PC-9 (cell line): Measurements from ENCODE around the gene HABP2. TPM values are rescaled to one million over a fixed set of nuclear protein-coding genes. Genes with fewer than 3 reads are reported as not detected.

Experiments
- BruUV-seq: library from RNA; stranded (reverse); fragments of 400-500 nt; replicated peaks from 2 replicates; lab custom pipeline; 2021; lab: Mats Ljungman, UMichigan
- CTCF ChIA-PET: fragments of 300-600 bp; sonication (Branson Sonifier 250); formaldehyde crosslinking; loops from one replicate; lab custom pipeline; 2022; ENCODE audit warnings: antibody characterized with exemption; lab: Charles Lee
- POLR2A ChIA-PET: fragments of 300-600 bp; sonication (Branson Sonifier 250); formaldehyde crosslinking; loops from one replicate; lab custom pipeline; 2022; ENCODE audit warnings: antibody characterized with exemption; ENCODE audit not compliant: unreplicated experiment; lab: Charles Lee
- DNase-seq, 2 experiments: peaks; one replicate each; pipeline versions ENCODE4 v3.0.0 to v3.0.0-alpha.2; 2015 to 2022; ENCODE audit warnings: mixed read lengths in 1 of 2
- H2AFZ ChIP-seq: fragments of 200-600 bp; sonication (generic); 2 replicates; pipeline ENCODE4 v1.8.1; 2017; ENCODE audit warnings: antibody characterized with exemption
- H3F3A ChIP-seq: fragments of 200-600 bp; sonication (generic); 2 replicates; pipeline ENCODE4 v1.8.1; 2017; ENCODE audit warnings: antibody characterized with exemption, mild to moderate bottlenecking, low read depth; ENCODE audit not compliant: insufficient read depth
- H3K27ac ChIP-seq: fragments of 200-600 bp; sonication (generic); 2 replicates; pipeline ENCODE4 v1.6.1; 2016; ENCODE audit warnings: mixed run types
- H3K27me3 ChIP-seq: fragments of 200-600 bp; sonication (generic); 2 replicates; pipeline ENCODE4 v1.6.1; 2016; ENCODE audit warnings: low read depth, mixed run types; ENCODE audit not compliant: insufficient read depth
- H3K36me3 ChIP-seq: fragments of 200-600 bp; sonication (generic); 2 replicates; pipeline ENCODE4 v1.6.1; 2016; ENCODE audit warnings: low read depth, mixed run types
- H3K4me1 ChIP-seq: fragments of 200-600 bp; sonication (generic); replicated peaks from 2 replicates; pipeline ENCODE4 v1.6.1; 2016; ENCODE audit warnings: mixed run types; ENCODE audit not compliant: insufficient read depth
- H3K4me2 ChIP-seq: fragments of 200-600 bp; sonication (generic); 2 replicates; pipeline ENCODE4 v1.6.1; 2017; ENCODE audit warnings: mixed run types
- H3K4me3 ChIP-seq: fragments of 200-600 bp; sonication (generic); 2 replicates; pipeline ENCODE4 v1.6.1; 2016; ENCODE audit warnings: mixed run types
- H3K79me2 ChIP-seq: fragments of 200-600 bp; sonication (generic); 2 replicates; pipeline ENCODE4 v1.6.1; 2017; ENCODE audit warnings: low read depth, mixed run types
- H3K9me2 ChIP-seq: fragments of 200-600 bp; sonication (generic); 2 replicates; pipeline ENCODE4 v1.8.1; 2017; ENCODE audit warnings: mild to moderate bottlenecking; ENCODE audit not compliant: insufficient read depth
- H3K9me3 ChIP-seq: fragments of 200-600 bp; sonication (generic); 2 replicates; pipeline ENCODE4 v1.8.1; 2016; ENCODE audit warnings: low read depth; ENCODE audit not compliant: insufficient read depth
- H4K20me1 ChIP-seq: fragments of 200-600 bp; sonication (generic); 2 replicates; pipeline ENCODE4 v1.8.1; 2017; ENCODE audit not compliant: insufficient read depth
- CTCF ChIP-seq: fragments of 200-600 bp; sonication (generic); conservative IDR thresholded peaks from 2 replicates; pipeline ENCODE4 v1.6.1; 2017; ENCODE audit warnings: mixed run types, antibody characterized with exemption, mild to moderate bottlenecking, moderate library complexity
- EZH2 ChIP-seq: fragments of 200-600 bp; sonication (generic); IDR thresholded peaks from 2 replicates; pipeline ENCODE4 v1.8.0; 2017; ENCODE audit warnings: antibody characterized with exemption, low read depth
- intact Hi-C: fragments of 100-400 bp; cut with micrococcal nuclease; formaldehyde crosslinking; loops from one replicate; pipeline ENCODE4 v1.10.0; 2022; ENCODE audit not compliant: unreplicated experiment
- total RNA-seq: library from RNA; stranded (reverse); gene quantifications from 2 replicates; pipeline ENCODE4 v1.2.3, GENCODE V29; 2021

HABP2 gene
- total RNA-seq, 1 experiment from 2014 or later = not detected

GRCh38 chr10:113631684-113632367 is 79.0 kb downstream of the HABP2 start:
- no peaks in the 10 kb centered on the region for H3K9me2 ChIP-seq
- no TSS peak for BruUV-seq

More at GRCh38 chr10:113631684-113632367, 79.0 kb downstream of the HABP2 start:
- no peak overlapping the region for H3K4me2 ChIP-seq
- H3K27me3 ChIP-seq = peaks cover 16% of the 10 kb centered on the region; the same call in 1 of the 2 replicates
- CTCF ChIA-PET = no interaction called here
- no peak overlapping the region for H2AFZ ChIP-seq
- TF ChIP-seq EZH2 (no peak), CTCF (no peak)
- H3K27ac ChIP-seq = no peak overlapping the region
- no peaks in the 10 kb centered on the region for H3K79me2 ChIP-seq
- H4K20me1 ChIP-seq = no peaks in the 10 kb centered on the region
- no peak for DNase-seq
- intact Hi-C loops = no loop called here
- no peaks in the 10 kb centered on the region for H3K4me1 ChIP-seq
- POLR2A ChIA-PET = no interaction called here
- no peak overlapping the region for H3K4me3 ChIP-seq
- no peaks in the 10 kb centered on the region for H3F3A ChIP-seq
- H3K36me3 ChIP-seq = no peaks in the 10 kb centered on the region
- no peaks in the 10 kb centered on the region for H3K9me3 ChIP-seq

Other genes with a start within 250 kb of the HABP2 start
- gene NRAP, start 111.0 kb downstream of the HABP2 start, total RNA-seq = not detected in 2 replicates
- gene CASP7, start 126.9 kb downstream of the HABP2 start, total RNA-seq = 14.0 and 14.8 TPM in 2 replicates
- gene PLEKHS1, start 198.6 kb downstream of the HABP2 start, total RNA-seq = 2.9 and 4.9 TPM in 2 replicates